CD8-positive, alpha-beta memory T cell (primary cell): ENCODE data around the gene MTCH2. TPM values are rescaled to one million over a fixed set of nuclear protein-coding genes. Genes with fewer than 3 reads are reported as not detected.

Source experiments
- CTCF ChIA-PET: fragments of 350-600 bp; sonication (Branson Sonifier 250); formaldehyde crosslinking; loops from one replicate; lab custom pipeline; 2021; ENCODE audit warnings: antibody characterized with exemption; lab: Charles Lee
- POLR2A ChIA-PET: fragments of 350-600 bp; sonication (Branson Sonifier 250); formaldehyde crosslinking; loops from one replicate; lab custom pipeline; 2021; ENCODE audit warnings: antibody characterized with exemption; lab: Charles Lee
- DNase-seq, 5 donors: peaks; one replicate each; pipeline versions ENCODE4 v3.0.0 to v3.0.0-alpha.2; 2020 to 2022; ENCODE audit warnings: mixed read lengths in 1 of 5
- H3K27ac ChIP-seq: one replicate; pipeline ENCODE4 v1.7.0; 2013; ENCODE audit warnings: low read depth, mild to moderate bottlenecking, low read length, moderate library complexity
- H3K27me3 ChIP-seq: 2 replicates; pipeline ENCODE4 v1.7.0; 2013; ENCODE audit warnings: low read length, mild to moderate bottlenecking; ENCODE audit not compliant: insufficient read depth, poor library complexity, severe bottlenecking
- H3K36me3 ChIP-seq: 2 replicates; pipeline ENCODE4 v1.7.0; 2013; ENCODE audit warnings: mild to moderate bottlenecking, low read length, moderate library complexity; ENCODE audit not compliant: insufficient read depth
- H3K4me1 ChIP-seq: 2 replicates; pipeline ENCODE4 v1.7.0; 2013; ENCODE audit warnings: mild to moderate bottlenecking, low read length, moderate library complexity; ENCODE audit not compliant: insufficient read depth
- H3K4me3 ChIP-seq: 2 replicates; pipeline ENCODE4 v1.7.0; 2013; ENCODE audit warnings: mild to moderate bottlenecking, low read length
- H3K9me3 ChIP-seq: 2 replicates; pipeline ENCODE4 v1.7.0; 2013; ENCODE audit warnings: mild to moderate bottlenecking, low read length
- H3K27ac Mint-ChIP-seq, 8 donors: one replicate each; pipeline ENCODE4 v1.8.0; 2020 to 2021; ENCODE audit warnings: mixed read lengths in 8 of 8, mild to moderate bottlenecking in 6 of 8, inconsistent platforms in 3 of 8, moderate library complexity in 3 of 8
- H3K27me3 Mint-ChIP-seq, 2 donors: one replicate each; pipeline ENCODE4 v1.8.0; 2020 to 2021; ENCODE audit warnings: mixed read lengths in 2 of 2, mild to moderate bottlenecking in 1 of 2, moderate library complexity in 1 of 2
- H3K36me3 Mint-ChIP-seq, 3 donors: one replicate each; pipeline ENCODE4 v1.8.0; 2020 to 2021; ENCODE audit warnings: mixed read lengths in 3 of 3, inconsistent platforms in 1 of 3, mild to moderate bottlenecking in 1 of 3
- H3K4me1 Mint-ChIP-seq, 3 donors: one replicate each; pipeline ENCODE4 v1.8.0; 2020 to 2021; ENCODE audit warnings: mixed read lengths in 3 of 3, inconsistent platforms in 1 of 3, mild to moderate bottlenecking in 1 of 3
- H3K4me3 Mint-ChIP-seq, 7 donors: one replicate each; pipeline ENCODE4 v1.8.0; 2020 to 2021; ENCODE audit warnings: mixed read lengths in 7 of 7, mild to moderate bottlenecking in 6 of 7, moderate library complexity in 4 of 7, inconsistent platforms in 2 of 7
- H3K9me3 Mint-ChIP-seq, 5 donors: one replicate each; pipeline ENCODE4 v1.8.0; 2020 to 2022; ENCODE audit warnings: mixed read lengths in 5 of 5, mild to moderate bottlenecking in 3 of 5, moderate library complexity in 2 of 5, inconsistent platforms in 1 of 5
- polyA plus RNA-seq: library from polyadenylated mRNA; unstranded; fragments of 300-500 nt; fragmentation: Illumina TruSeq; gene quantifications from one replicate; pipeline ENCODE4 v1.2.3, GENCODE V29; 2021
- total RNA-seq, 2 experiments: library from RNA; stranded (reverse); gene quantifications; one replicate each; pipeline ENCODE4 v1.2.3, GENCODE V29; 2021

Gene MTCH2
- total and polyA plus RNA-seq, 3 experiments from 2014 or later = 63.7 to 131 (median 124) TPM

- no peak for DNase-seq
- Histone ChIP-seq H3K27ac (no peak overlapping the region), H3K4me1 (peaks cover 34% of the 10 kb centered on the region), H3K27me3 (no peaks in the 10 kb centered on the region), H3K4me3 (peak overlapping the region; percentile 89), H3K9me3 (no peaks in the 10 kb centered on the region), H3K36me3 (peaks cover 33% of the 10 kb centered on the region)
- Mint-ChIP-seq H3K4me3 (peak overlapping the region; percentile 96 to 100 (median 99)), H3K9me3 (no peaks in the 10 kb centered on the region), H3K27me3 (peaks cover 0 to 3% of the 10 kb centered on the region in 2 donors), H3K27ac (peak overlapping the region in 7 of 8 donors; percentile 75 to 100 (median 98)), H3K36me3 (peaks cover 3 to 71% (median 9%) of the 10 kb centered on the region in 3 donors), H3K4me1 (peaks cover 30 to 58% (median 40%) of the 10 kb centered on the region in 3 donors)
- ChIA-PET POLR2A (interaction anchor here (0.5 to 3.3 kb wide), 2 partner anchors 12 to 19 kb away, joined by 3 to 19 read pairs; partner anchors contain the start of gene PTPMT1), CTCF (interaction anchor here (0.9 to 2.9 kb wide), 6 partner anchors 8 to 272 kb away, joined by 3 to 10 read pairs (median 3); no protein-coding TSS in a partner anchor)
Measured at GRCh38 chr11:47577460-47578041, 64.8 kb downstream of the MTCH2 start.

- ChIA-PET POLR2A (interaction anchor here (1.0 kb wide), 1 partner anchor 20 kb away, joined by 4 read pairs; the partner anchor contains the start of gene CELF1), CTCF (interaction anchor here (0.6 to 1.8 kb wide), 2 partner anchors 22 to 41 kb away, joined by 3 to 4 read pairs; no protein-coding TSS in a partner anchor)
- no peak overlapping the region for H3K27ac ChIP-seq
- Mint-ChIP-seq H3K4me3 (peak overlapping the region in 1 of 7 donors; percentile 52), H3K4me1 (peaks cover 18 to 42% (median 25%) of the 10 kb centered on the region in 3 donors), H3K27ac (peak overlapping the region in 1 of 8 donors; percentile 46), H3K36me3 (peaks cover 0 to 69% (median 4%) of the 10 kb centered on the region in 3 donors), H3K9me3 (no peaks in the 10 kb centered on the region), H3K27me3 (no peaks in the 10 kb centered on the region)
- H3K36me3 ChIP-seq = peaks cover 34% of the 10 kb centered on the region
- H3K27me3 ChIP-seq = no peaks in the 10 kb centered on the region
- DNase-seq = no peak
- peaks cover 19% of the 10 kb centered on the region for H3K4me1 ChIP-seq
- no peak overlapping the region for H3K4me3 ChIP-seq
- no peaks in the 10 kb centered on the region for H3K9me3 ChIP-seq
Measured at GRCh38 chr11:47573321-47573720, 69.0 kb downstream of the MTCH2 start.

GRCh38 chr11:47572715-47573255, 69.6 kb downstream of the MTCH2 start:
- CTCF ChIA-PET = interaction anchor here (1.1 to 1.8 kb wide), 2 partner anchors 8 to 41 kb away, joined by 3 to 4 read pairs; no protein-coding TSS in a partner anchor
- Histone ChIP-seq H3K36me3 (peaks cover 34% of the 10 kb centered on the region), H3K27ac (no peak overlapping the region), H3K4me1 (peaks cover 14% of the 10 kb centered on the region), H3K4me3 (no peak overlapping the region), H3K27me3 (no peaks in the 10 kb centered on the region), H3K9me3 (no peaks in the 10 kb centered on the region)
- H3K27ac Mint-ChIP-seq = no peak overlapping the region
- POLR2A ChIA-PET = interaction anchor here (1.0 kb wide), 1 partner anchor 20 kb away, joined by 4 read pairs; the partner anchor contains the start of gene CELF1
- no peaks in the 10 kb centered on the region for H3K27me3 Mint-ChIP-seq
- H3K4me3 Mint-ChIP-seq = peak overlapping the region in 2 of 7 donors; percentile 12 to 52
- H3K36me3 Mint-ChIP-seq = peaks cover 0 to 68% (median 4%) of the 10 kb centered on the region in 3 donors
- H3K4me1 Mint-ChIP-seq = peaks cover 14 to 37% (median 22%) of the 10 kb centered on the region in 3 donors
- DNase-seq = no peak
- no peaks in the 10 kb centered on the region for H3K9me3 Mint-ChIP-seq

GRCh38 chr11:47571895-47572294, 70.5 kb downstream of the MTCH2 start:
- Histone ChIP-seq H3K4me3 (no peak overlapping the region), H3K36me3 (peaks cover 30% of the 10 kb centered on the region), H3K27me3 (no peaks in the 10 kb centered on the region), H3K27ac (no peak overlapping the region), H3K9me3 (no peaks in the 10 kb centered on the region), H3K4me1 (peaks cover 5% of the 10 kb centered on the region)
- Mint-ChIP-seq H3K36me3 (peaks cover 0 to 64% (median 4%) of the 10 kb centered on the region in 3 donors), H3K27ac (peak overlapping the region in 2 of 8 donors; percentile 19 to 36), H3K4me1 (peaks cover 7 to 32% (median 14%) of the 10 kb centered on the region in 3 donors), H3K27me3 (no peaks in the 10 kb centered on the region), H3K4me3 (no peak overlapping the region), H3K9me3 (no peaks in the 10 kb centered on the region)
- ChIA-PET POLR2A (no interaction called here), CTCF (interaction anchor here (1.1 kb wide), 1 partner anchor 7 kb away, joined by 3 read pairs; no protein-coding TSS in a partner anchor)
- DNase-seq = no peak

GRCh38 chr11:47571357-47571729, 71.0 kb downstream of the MTCH2 start:
- peaks cover 30% of the 10 kb centered on the region for H3K36me3 ChIP-seq
- Mint-ChIP-seq H3K9me3 (no peaks in the 10 kb centered on the region), H3K27me3 (no peaks in the 10 kb centered on the region), H3K27ac (peak overlapping the region in 2 of 8 donors; percentile 84 to 89), H3K4me1 (peaks cover 12 to 32% (median 18%) of the 10 kb centered on the region in 3 donors), H3K36me3 (peaks cover 0 to 61% (median 4%) of the 10 kb centered on the region in 3 donors), H3K4me3 (no peak overlapping the region)
- H3K4me3 ChIP-seq = no peak overlapping the region
- ChIA-PET POLR2A (no interaction called here), CTCF (no interaction called here)
- DNase-seq = no peak
- H3K27me3 ChIP-seq = no peaks in the 10 kb centered on the region
- peaks cover 8% of the 10 kb centered on the region for H3K4me1 ChIP-seq
- H3K9me3 ChIP-seq = no peaks in the 10 kb centered on the region
- no peak overlapping the region for H3K27ac ChIP-seq

GRCh38 chr11:47570651-47571356, 71.6 kb downstream of the MTCH2 start:
- Mint-ChIP-seq H3K4me1 (peaks cover 15 to 35% (median 23%) of the 10 kb centered on the region in 3 donors), H3K27ac (peak overlapping the region in 4 of 8 donors; percentile 6 to 84 (median 52)), H3K27me3 (no peaks in the 10 kb centered on the region), H3K36me3 (peaks cover 0 to 59% (median 4%) of the 10 kb centered on the region in 3 donors), H3K9me3 (no peaks in the 10 kb centered on the region), H3K4me3 (no peak overlapping the region)
- DNase-seq = no peak
- ChIA-PET CTCF (interaction anchor here (1.4 kb wide), 1 partner anchor 9 kb away, joined by 4 read pairs; the partner anchor contains the start of genes KBTBD4 and NDUFS3), POLR2A (no interaction called here)
- Histone ChIP-seq H3K9me3 (no peaks in the 10 kb centered on the region), H3K27ac (no peak overlapping the region), H3K27me3 (no peaks in the 10 kb centered on the region), H3K4me1 (peaks cover 8% of the 10 kb centered on the region), H3K4me3 (no peak overlapping the region), H3K36me3 (peaks cover 30% of the 10 kb centered on the region)

GRCh38 chr11:47569646-47570045, 72.7 kb downstream of the MTCH2 start:
- no peaks in the 10 kb centered on the region for H3K9me3 ChIP-seq
- no peak overlapping the region for H3K27ac ChIP-seq
- Mint-ChIP-seq H3K36me3 (peaks cover 0 to 52% (median 4%) of the 10 kb centered on the region in 3 donors), H3K27ac (peak overlapping the region in 2 of 8 donors; percentile 6 to 32), H3K4me3 (no peak overlapping the region), H3K9me3 (no peaks in the 10 kb centered on the region), H3K27me3 (no peaks in the 10 kb centered on the region), H3K4me1 (peaks cover 18 to 39% (median 30%) of the 10 kb centered on the region in 3 donors)
- DNase-seq = no peak
- no peak overlapping the region for H3K4me3 ChIP-seq
- POLR2A ChIA-PET = interaction anchor here (0.7 kb wide), 1 partner anchor 90 kb away, joined by 8 read pairs; no protein-coding TSS in a partner anchor
- H3K4me1 ChIP-seq = peaks cover 6% of the 10 kb centered on the region
- CTCF ChIA-PET = interaction anchor here (1.4 kb wide), 2 partner anchors 10 to 14 kb away, joined by 4 read pairs; partner anchors contain the start of genes KBTBD4 and NDUFS3
- no peaks in the 10 kb centered on the region for H3K27me3 ChIP-seq
- peaks cover 26% of the 10 kb centered on the region for H3K36me3 ChIP-seq
